Cerebellar cortex (tissue), 1 donor: ENCODE measurements around the gene TMEM127.
"Not testable (repeated sequence)": the region's sequence is repeated elsewhere in the genome, so short reads cannot be mapped to it uniquely, and the experiment has no call there.

ENCODE experiments used
- DNase-seq: peaks from one replicate; pipeline ENCODE4 v3.0.0-alpha.2; 2015; ENCODE audit warnings: low spot score

Gene TMEM127

GRCh38 chr2:96265840-96266679 lies at the start of gene TMEM127, which contains the start of gene CIAO1:
TSS of gene TMEM127 (minus strand) at chr2:96265997. CDS start at chr2:96265381, 616 bp downstream.
TSS of gene CIAO1 (plus strand) at chr2:96266225. CDS start at chr2:96266351, 126 bp downstream.
- DNase-seq = peak; percentile 98

- no peak for DNase-seq
These were observed 49.2 kb upstream of the TMEM127 start for GRCh38 chr2:96315005-96315399.

GRCh38 chr2:96308248-96308647 lies 42.5 kb upstream of the TMEM127 start:
- DNase-seq = no peak

GRCh38 chr2:96306370-96306769 lies 40.6 kb upstream of the TMEM127 start:
- DNase-seq = no peak

GRCh38 chr2:96305979-96306308 lies 40.1 kb upstream of the TMEM127 start:
- no peak for DNase-seq

GRCh38 chr2:96305091-96305978 lies 39.5 kb upstream of the TMEM127 start, which contains the start of gene SNRNP200:
TSS of gene SNRNP200 (minus strand) at chr2:96305546. CDS start at chr2:96305437, 109 bp downstream.
- DNase-seq = peak; percentile 91

GRCh38 chr2:96304606-96305005 lies 38.8 kb upstream of the TMEM127 start:
- no peak for DNase-seq

GRCh38 chr2:96301865-96302264 lies 36.1 kb upstream of the TMEM127 start:
- peak; percentile 17 for DNase-seq

GRCh38 chr2:96296925-96297324 lies 31.1 kb upstream of the TMEM127 start:
- no peak for DNase-seq

DNA sequence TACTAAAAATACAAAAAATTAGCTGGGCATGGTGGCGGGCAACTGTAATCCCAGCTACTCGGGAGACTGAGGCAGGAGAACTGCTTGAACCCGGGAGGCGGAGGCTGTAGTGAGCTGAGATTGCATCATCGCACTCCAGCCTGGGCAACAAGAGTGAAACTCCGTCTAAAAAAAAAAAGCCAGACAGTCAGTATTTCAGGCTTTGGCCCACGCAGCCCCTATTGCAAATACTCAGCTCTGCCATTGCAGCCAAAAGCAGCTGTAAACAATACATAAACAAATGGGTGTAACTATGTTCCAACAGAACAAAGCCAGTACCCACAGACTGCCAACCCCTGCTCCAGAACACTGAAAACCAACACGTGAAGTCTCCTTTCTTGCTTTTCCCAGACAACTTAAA lies 28.5 kb upstream of the TMEM127 start:
- DNase-seq = not testable (repeated sequence)

- DNase-seq = no peak
These were observed 26.0 kb upstream of the TMEM127 start for GRCh38 chr2:96291751-96292150.

- no peak for DNase-seq
These were observed 21.6 kb upstream of the TMEM127 start for GRCh38 chr2:96287273-96287856.

GRCh38 chr2:96276787-96277499 lies 11.1 kb upstream of the TMEM127 start:
- DNase-seq = no peak

DNA sequence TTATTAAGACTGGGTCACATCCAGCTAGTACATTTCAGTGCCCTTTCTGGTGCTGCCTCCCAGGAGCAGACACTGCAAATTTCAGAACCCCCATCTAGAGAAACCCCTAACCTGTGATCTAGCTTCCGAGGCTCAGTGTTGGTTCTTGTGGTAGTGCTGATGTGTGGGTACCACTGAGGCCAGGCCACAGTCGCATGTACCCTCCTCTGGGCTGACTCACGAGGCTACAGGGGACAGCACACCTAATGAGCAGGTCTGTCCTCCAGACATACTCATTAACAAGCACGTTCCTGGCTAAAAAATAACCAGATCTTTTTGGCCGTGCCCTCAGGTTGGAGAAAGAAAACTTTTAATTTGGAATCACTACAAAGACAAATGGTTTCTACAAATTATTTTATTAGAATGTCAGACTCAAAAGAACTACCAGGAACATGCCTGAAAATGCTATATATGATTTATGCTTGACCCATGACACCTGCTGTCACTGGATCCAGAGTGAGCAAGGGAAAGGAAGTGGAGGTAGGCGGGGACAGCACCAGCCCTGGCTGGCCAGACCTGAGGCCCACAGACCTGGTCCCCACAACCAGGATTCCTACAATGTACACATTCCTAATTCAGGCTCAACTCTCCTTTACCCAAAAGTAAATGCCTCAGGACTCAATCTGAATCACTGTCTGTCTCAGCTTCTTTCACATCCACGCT lies 8.7 kb upstream of the TMEM127 start:
- no peak for DNase-seq

DNA sequence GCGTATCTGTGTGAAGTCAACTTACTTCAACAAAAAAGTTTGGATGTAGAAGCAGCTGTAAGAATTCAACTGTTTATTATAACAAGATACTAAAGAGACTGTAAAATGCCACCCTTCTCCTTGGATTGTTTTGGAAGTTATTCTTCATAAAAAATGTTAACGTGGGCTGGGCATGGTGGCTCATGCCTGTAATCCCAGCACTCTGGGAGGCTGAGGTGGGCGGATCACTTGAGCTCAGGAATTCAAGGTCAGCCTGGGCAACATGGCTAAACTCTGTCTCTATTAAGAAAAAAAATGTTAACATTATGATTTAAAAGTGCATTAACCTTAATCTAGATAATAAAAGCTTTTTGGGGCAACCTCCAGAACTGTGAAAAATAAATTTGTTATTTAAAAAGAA lies 8.0 kb upstream of the TMEM127 start:
- DNase-seq = no peak

DNA sequence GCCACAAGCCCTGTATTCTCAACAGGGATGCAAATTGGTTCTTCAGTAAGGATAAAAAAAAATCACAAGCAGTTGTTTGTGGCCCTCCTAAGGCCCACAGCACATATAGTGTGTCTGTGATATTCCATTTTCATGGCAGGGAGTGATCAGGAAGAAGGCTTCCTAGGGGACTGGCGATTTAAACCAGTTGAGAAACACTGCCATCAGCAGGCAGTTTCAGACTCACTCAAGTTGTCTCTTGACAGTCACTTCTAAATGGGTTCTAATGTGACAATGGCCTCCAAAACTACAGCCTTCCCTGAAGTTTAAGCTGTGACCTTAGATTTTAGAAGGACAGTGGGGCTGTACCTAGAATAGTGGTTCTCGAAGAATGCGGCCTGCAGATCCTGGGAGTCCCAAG lies 6.2 kb upstream of the TMEM127 start:
- DNase-seq = peak; percentile 27

DNA sequence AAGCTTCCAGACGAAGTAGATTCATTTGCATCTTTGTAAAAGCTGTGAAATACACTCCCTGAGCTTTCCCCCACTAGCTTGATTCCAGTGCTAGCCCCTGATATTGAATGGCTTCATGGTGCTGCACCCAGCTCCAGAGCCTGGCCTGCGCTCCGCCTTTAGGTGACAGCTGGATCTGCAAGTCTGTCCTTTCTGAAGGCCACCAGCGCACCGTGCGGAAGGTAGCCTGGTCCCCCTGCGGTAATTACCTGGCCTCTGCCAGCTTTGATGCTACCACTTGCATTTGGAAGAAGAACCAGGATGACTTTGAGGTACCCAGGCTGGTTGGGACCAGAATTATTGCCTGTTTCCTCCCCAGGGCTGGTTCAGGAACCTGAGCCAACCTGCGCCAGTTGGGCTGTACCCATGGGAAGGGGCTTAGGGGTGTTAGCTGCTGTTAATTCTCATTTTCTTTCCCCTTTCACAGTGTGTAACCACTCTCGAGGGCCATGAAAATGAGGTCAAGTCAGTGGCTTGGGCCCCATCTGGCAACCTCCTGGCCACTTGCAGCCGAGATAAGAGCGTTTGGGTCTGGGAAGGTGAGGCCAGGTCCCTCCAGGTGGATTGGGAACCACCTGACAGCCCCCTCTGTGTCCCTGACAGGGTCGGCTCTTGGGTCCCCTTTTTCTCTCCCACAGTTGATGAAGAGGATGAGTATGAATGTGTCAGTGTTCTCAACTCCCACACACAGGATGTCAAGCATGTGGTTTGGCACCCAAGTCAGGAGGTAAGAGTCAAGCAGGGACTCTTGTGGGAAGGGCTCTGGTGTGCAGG lies 1.6 kb upstream of the TMEM127 start:
- peak; percentile 31 for DNase-seq

- DNase-seq = peak; percentile 49
These were observed 403 bp downstream of the TMEM127 start for GRCh38 chr2:96265349-96265839.

GRCh38 chr2:96264656-96265348 lies 995 bp downstream of the TMEM127 start:
- DNase-seq = peak; percentile 50
